Left ventricle myocardium inferior (tissue), 1 donor: Measurements from ENCODE around the gene PPIL1. TPM values are rescaled to one million over a fixed set of nuclear protein-coding genes. Genes with fewer than 3 reads are reported as not detected.
"Not testable (repeated sequence)": the region's sequence is repeated elsewhere in the genome, so short reads cannot be mapped to it uniquely, and the experiment has no call there.

ENCODE experiments used
- DNase-seq: peaks from one replicate; pipeline ENCODE4 v3.0.0-alpha.2; 2020
- H3K27ac ChIP-seq: fragments of 200-600 bp; replicated peaks from 2 replicates; pipeline ENCODE4 v1.8.0; 2021
- H3K27me3 ChIP-seq: fragments of 200-600 bp; 2 replicates; pipeline ENCODE4 v1.8.0; 2021; ENCODE audit warnings: low read depth
- H3K36me3 ChIP-seq: fragments of 200-600 bp; 2 replicates; pipeline ENCODE4 v1.8.0; 2021
- H3K4me1 ChIP-seq: fragments of 200-600 bp; 2 replicates; pipeline ENCODE4 v1.8.0; 2021
- H3K4me3 ChIP-seq: fragments of 200-600 bp; 2 replicates; pipeline ENCODE4 v1.8.0; 2021; ENCODE audit warnings: mild to moderate bottlenecking, moderate library complexity
- H3K9me3 ChIP-seq: fragments of 200-600 bp; replicated peaks from 2 replicates; pipeline ENCODE4 v1.8.0; 2021
- CTCF ChIP-seq: fragments of 200-600 bp; IDR thresholded peaks from 2 replicates; pipeline ENCODE4 v1.8.0; 2021; ENCODE audit warnings: antibody characterized with exemption, mild to moderate bottlenecking, borderline replicate concordance
- intact Hi-C: fragments of 100-400 bp; cut with micrococcal nuclease; formaldehyde crosslinking; loops from one replicate; pipeline ENCODE4 v1.11.0; 2022
- total RNA-seq: library from RNA; stranded (reverse); fragmentation: NEBNext Ultra II Directional; extraction: Animal tissue kit (Norgen Biotek cat#: 25700); gene quantifications from one replicate; pipeline ENCODE4 v1.2.1, GENCODE V29; 2021
- donor health status: DM: no; HTN: yes; CAD: no; lungs with severe emphysema.

Gene PPIL1
- total RNA-seq, 1 donor from 2014 or later = 69.1 TPM

- H3K36me3 ChIP-seq = no peaks in the 10 kb centered on the region
- intact Hi-C loops = no loop called here
- no peaks in the 10 kb centered on the region for H3K9me3 ChIP-seq
- no peaks in the 10 kb centered on the region for H3K27me3 ChIP-seq
- H3K4me1 ChIP-seq = peaks cover 4% of the 10 kb centered on the region
- TF ChIP-seq CTCF = no peak
- H3K4me3 ChIP-seq = no peak overlapping the region
- DNase-seq = no peak
- H3K27ac ChIP-seq = no peak overlapping the region
Measured at GRCh38 chr6:36815962-36816735, 58.5 kb downstream of the PPIL1 start.

GRCh38 chr6:36814249-36814648, 60.4 kb downstream of the PPIL1 start:
- H3K27me3 ChIP-seq = no peaks in the 10 kb centered on the region
- H3K27ac ChIP-seq = no peak overlapping the region
- no peak overlapping the region for H3K4me3 ChIP-seq
- intact Hi-C loops = no loop called here
- H3K36me3 ChIP-seq = no peaks in the 10 kb centered on the region
- H3K4me1 ChIP-seq = peaks cover 8% of the 10 kb centered on the region
- H3K9me3 ChIP-seq = no peaks in the 10 kb centered on the region
- no peak for TF ChIP-seq CTCF
- no peak for DNase-seq

GRCh38 chr6:36813526-36813925, 61.1 kb downstream of the PPIL1 start:
- TF ChIP-seq CTCF = no peak
- peaks cover 8% of the 10 kb centered on the region for H3K4me1 ChIP-seq
- no peak overlapping the region for H3K4me3 ChIP-seq
- no peaks in the 10 kb centered on the region for H3K9me3 ChIP-seq
- H3K27ac ChIP-seq = no peak overlapping the region
- H3K36me3 ChIP-seq = no peaks in the 10 kb centered on the region
- no peaks in the 10 kb centered on the region for H3K27me3 ChIP-seq
- intact Hi-C loops = no loop called here
- no peak for DNase-seq

GRCh38 chr6:36813047-36813446, 61.6 kb downstream of the PPIL1 start:
- DNase-seq, H3K36me3 ChIP-seq, H3K27ac ChIP-seq, H3K9me3 ChIP-seq, H3K4me1 ChIP-seq, H3K4me3 ChIP-seq, intact Hi-C loops, H3K27me3 ChIP-seq: not testable (repeated sequence)

- Histone ChIP-seq H3K27me3 (no peaks in the 10 kb centered on the region), H3K4me3 (no peak overlapping the region), H3K36me3 (no peaks in the 10 kb centered on the region), H3K27ac (no peak overlapping the region), H3K9me3 (no peaks in the 10 kb centered on the region), H3K4me1 (peaks cover 8% of the 10 kb centered on the region)
- no peak for DNase-seq
- no peak for TF ChIP-seq CTCF
- intact Hi-C loops = no loop called here
Measured at GRCh38 chr6:36809941-36810803, 64.4 kb downstream of the PPIL1 start.

- DNase-seq = no peak
- Histone ChIP-seq H3K27me3 (no peaks in the 10 kb centered on the region), H3K36me3 (no peaks in the 10 kb centered on the region), H3K4me3 (no peak overlapping the region), H3K4me1 (peaks cover 8% of the 10 kb centered on the region), H3K27ac (no peak overlapping the region), H3K9me3 (no peaks in the 10 kb centered on the region)
- intact Hi-C loops = no loop called here
- TF ChIP-seq CTCF = no peak
Measured at GRCh38 chr6:36809156-36809555, 65.4 kb downstream of the PPIL1 start.
